H1 (cell line): ENCODE measurements around the gene SMIM35. TPM values are rescaled to one million over a fixed set of nuclear protein-coding genes. Genes with fewer than 3 reads are reported as not detected.

ENCODE experiments used
- CTCF ChIA-PET: fragments of 300-600 bp; sonication (Branson Sonifier 250); formaldehyde crosslinking; loops from one replicate; lab custom pipeline; 2021; ENCODE audit not compliant: partially characterized antibody; lab: Charles Lee
- POLR2A ChIA-PET: fragments of 300-600 bp; sonication (Branson Sonifier 250); formaldehyde crosslinking; loops from one replicate; lab custom pipeline; 2021; ENCODE audit warnings: inconsistent platforms; ENCODE audit not compliant: partially characterized antibody; lab: Charles Lee
- DNase-seq, 2 experiments: peaks; one replicate each; pipeline versions ENCODE4 v3.0.0 to v3.0.0-alpha.2; 2010 to 2022; ENCODE audit warnings: low spot score in 2 of 2, low read depth in 1 of 2, mixed read lengths in 1 of 2
- FAIRE-seq: peaks from 2 replicates; lab custom pipeline; 2011; peaks lifted over from hg19 to GRCh38; lab: Jason Lieb, UNC
- H2AFZ ChIP-seq: 2 replicates; pipeline ENCODE4 v1.8.1; 2012; ENCODE audit warnings: low read length, inconsistent platforms
- H2AK5ac ChIP-seq: 2 replicates; pipeline ENCODE4 v1.6.1; 2013; ENCODE audit warnings: low read depth, low read length
- H2BK120ac ChIP-seq: replicated peaks from 2 replicates; pipeline ENCODE3; 2013; ENCODE audit warnings: low read depth, low read length, inconsistent platforms
- H2BK12ac ChIP-seq: 2 replicates; pipeline ENCODE4 v1.6.1; 2013; ENCODE audit warnings: low read depth, low read length
- H2BK15ac ChIP-seq: 2 replicates; pipeline ENCODE4 v1.6.1; 2013; ENCODE audit warnings: low read length
- H2BK20ac ChIP-seq: 2 replicates; pipeline ENCODE4 v1.6.1; 2013; ENCODE audit warnings: low read length
- H2BK5ac ChIP-seq: 2 replicates; pipeline ENCODE4 v1.6.1; 2013; ENCODE audit warnings: low read depth, low read length
- H3K14ac ChIP-seq: 2 replicates; pipeline ENCODE4 v1.6.1; 2013; ENCODE audit warnings: inconsistent platforms; ENCODE audit not compliant: insufficient read length
- H3K18ac ChIP-seq: 2 replicates; pipeline ENCODE4 v1.6.1; 2013; ENCODE audit warnings: low read length; ENCODE audit errors: extremely low read depth
- H3K23ac ChIP-seq: 2 replicates; pipeline ENCODE4 v1.6.1; 2013; ENCODE audit warnings: inconsistent platforms; ENCODE audit not compliant: insufficient read length
- H3K23me2 ChIP-seq: 2 replicates; pipeline ENCODE4 v1.6.1; 2013; ENCODE audit warnings: low read depth, low read length
- H3K27ac ChIP-seq: 2 replicates; pipeline ENCODE4 v1.6.1; 2011; ENCODE audit warnings: low read depth, low read length, inconsistent platforms
- H3K27me3 ChIP-seq, 4 experiments: replicated peaks in 1 of 4; 1 replicate in 1 of 4; 2 replicates in 3 of 4; pipeline versions ENCODE4 v1.6.1 to v1.8.1; 2011 to 2013; ENCODE audit warnings: low read length in 3 of 4, mild to moderate bottlenecking in 3 of 4, inconsistent platforms in 2 of 4, mixed read lengths in 2 of 4, moderate library complexity in 1 of 4; ENCODE audit not compliant: control insufficient read depth in 3 of 4, insufficient read depth in 3 of 4; ENCODE audit errors: extremely low read depth in 1 of 4
- H3K36me3 ChIP-seq, 4 experiments: 2 replicates each; pipeline versions ENCODE4 v1.6.1 to v1.8.1; 2011 to 2013; ENCODE audit warnings: mild to moderate bottlenecking in 4 of 4, low read length in 3 of 4, moderate library complexity in 2 of 4, control low read depth in 1 of 4, inconsistent platforms in 1 of 4; ENCODE audit not compliant: insufficient read depth in 4 of 4, control insufficient read depth in 2 of 4
- H3K4ac ChIP-seq: replicated peaks from 2 replicates; pipeline ENCODE3; 2013; ENCODE audit warnings: low read length, low read depth, mixed read lengths, inconsistent platforms; ENCODE audit not compliant: insufficient read length
- H3K4me1 ChIP-seq, 4 experiments: replicated peaks in 1 of 4; 1 replicate in 1 of 4; 2 replicates in 3 of 4; pipeline versions ENCODE4 v1.6.1 to v1.8.1; 2011 to 2013; ENCODE audit warnings: low read length in 3 of 4, inconsistent platforms in 2 of 4, mixed read lengths in 1 of 4; ENCODE audit not compliant: insufficient read depth in 4 of 4, control insufficient read depth in 3 of 4
- H3K4me2 ChIP-seq, 2 experiments: 2 replicates each; pipeline versions ENCODE4 v1.6.1 to v1.8.1; 2011 to 2013; ENCODE audit warnings: low read depth in 2 of 2, low read length in 2 of 2, control low read depth in 1 of 2, inconsistent platforms in 1 of 2, mild to moderate bottlenecking in 1 of 2; ENCODE audit not compliant: insufficient read depth in 1 of 2
- H3K4me3 ChIP-seq, 4 experiments: fragments of 200-600, 300-600 bp in 1 of 4; sonication (generic), shearing (Covaris generic), sonication (Bioruptor Twin) in 1 of 4; 2 replicates each; pipeline versions ENCODE4 v1.5.1 to v1.8.1; 2011 to 2016; ENCODE audit warnings: low read length in 4 of 4, low read depth in 3 of 4, control low read depth in 2 of 4, inconsistent platforms in 2 of 4, mild to moderate bottlenecking in 2 of 4, mixed read lengths in 1 of 4, moderate library complexity in 1 of 4; ENCODE audit not compliant: insufficient read depth in 2 of 4; ENCODE audit errors: extremely low read depth in 1 of 4
- H3K56ac ChIP-seq: replicated peaks from 2 replicates; pipeline ENCODE3; 2013; ENCODE audit warnings: low read depth, mild to moderate bottlenecking, mixed read lengths, low read length, inconsistent platforms; ENCODE audit not compliant: insufficient read length
- H3K79me1 ChIP-seq: 2 replicates; pipeline ENCODE4 v1.6.1; 2013; ENCODE audit warnings: low read depth, low read length, control low read depth
- H3K79me2 ChIP-seq, 2 experiments: 2 replicates each; pipeline versions ENCODE4 v1.6.1 to v1.8.1; 2012 to 2013; ENCODE audit warnings: low read length in 2 of 2, mild to moderate bottlenecking in 2 of 2, inconsistent platforms in 1 of 2; ENCODE audit not compliant: insufficient read depth in 2 of 2, control insufficient read depth in 1 of 2
- H3K9ac ChIP-seq, 4 experiments: replicated peaks in 1 of 4; 1 replicate in 1 of 4; 2 replicates in 3 of 4; pipeline versions ENCODE4 v1.6.1 to v1.8.1; 2011 to 2013; ENCODE audit warnings: low read depth in 3 of 4, low read length in 3 of 4, control low read depth in 2 of 4, mild to moderate bottlenecking in 2 of 4, moderate library complexity in 2 of 4, inconsistent platforms in 1 of 4; ENCODE audit errors: extremely low read depth in 1 of 4
- H3K9me3 ChIP-seq, 2 experiments: 2 replicates each; pipeline versions ENCODE4 v1.6.1 to v1.8.1; 2012 to 2013; ENCODE audit warnings: mild to moderate bottlenecking in 2 of 2, moderate library complexity in 2 of 2, control low read depth in 1 of 2, inconsistent platforms in 1 of 2, low read depth in 1 of 2, low read length in 1 of 2, mixed read lengths in 1 of 2; ENCODE audit not compliant: insufficient read depth in 2 of 2
- H4K20me1 ChIP-seq, 2 experiments: replicated peaks in 1 of 2; 2 replicates each; pipeline versions ENCODE3 to v1.8.1; 2011 to 2013; ENCODE audit warnings: inconsistent platforms in 2 of 2, low read length in 2 of 2, mild to moderate bottlenecking in 1 of 2; ENCODE audit not compliant: insufficient read depth in 2 of 2, control insufficient read depth in 1 of 2
- H4K5ac ChIP-seq: 2 replicates; pipeline ENCODE4 v1.6.1; 2013; ENCODE audit warnings: low read length, low read depth, mixed read lengths, inconsistent platforms; ENCODE audit not compliant: insufficient read length
- H4K8ac ChIP-seq: 2 replicates; pipeline ENCODE4 v1.8.0; 2013; ENCODE audit warnings: mild to moderate bottlenecking, moderate library complexity, low read length, inconsistent platforms; ENCODE audit not compliant: insufficient read depth; ENCODE audit errors: extremely low read depth
- H4K91ac ChIP-seq: replicated peaks from 2 replicates; pipeline ENCODE3; 2013; ENCODE audit warnings: low read length, mixed read lengths, inconsistent platforms; ENCODE audit not compliant: insufficient read length
- CTBP2 ChIP-seq: IDR thresholded peaks from 2 replicates; pipeline ENCODE4 v1.7.0; 2011; ENCODE audit warnings: borderline replicate concordance, mild to moderate bottlenecking, moderate library complexity, mixed read lengths, low read length; ENCODE audit not compliant: insufficient read depth, insufficient read length
- EGR1 ChIP-seq: IDR thresholded peaks from 2 replicates; pipeline ENCODE4 v1.6.1; 2011; ENCODE audit warnings: low read depth, low read length, borderline replicate concordance
- RNF2 ChIP-seq: fragments of 200-900, 300-1000 bp; sonication (generic); IDR thresholded peaks from 2 replicates; pipeline ENCODE4 v1.7.1; 2016; ENCODE audit warnings: borderline replicate concordance, low read depth, mild to moderate bottlenecking, antibody characterized with exemption, low read length; ENCODE audit not compliant: poor library complexity, severe bottlenecking; ENCODE audit errors: missing control alignments
- SIX5 ChIP-seq: IDR thresholded peaks from 2 replicates; pipeline ENCODE4 v1.6.1; 2011; ENCODE audit warnings: mild to moderate bottlenecking, low read depth, low read length
- SP1 ChIP-seq: IDR thresholded peaks from 2 replicates; pipeline ENCODE4 v1.6.1; 2011; ENCODE audit warnings: low read depth, low read length
- SUZ12 ChIP-seq: fragments of 200-600 bp; sonication (generic); IDR thresholded peaks from 2 replicates; pipeline ENCODE4 v1.6.1; 2012; ENCODE audit warnings: mild to moderate bottlenecking, inconsistent platforms, low read length, moderate library complexity, mixed read lengths
- TCF12 ChIP-seq: IDR thresholded peaks from 2 replicates; pipeline ENCODE4 v1.6.1; 2011; ENCODE audit warnings: low read depth, mild to moderate bottlenecking, low read length
- ZNF274 ChIP-seq: IDR thresholded peaks from 2 replicates; pipeline ENCODE4 v1.7.0; 2012; ENCODE audit warnings: low read length, borderline replicate concordance; ENCODE audit errors: extremely low read depth
- WGBS, 2 experiments: shearing (Covaris generic) in 1 of 2; methylation state at CpG; one replicate each; pipeline versions ENCODE4 v1.1.6 to v1.1.7; 2013 to 2015; ENCODE audit warnings: low lambda C conversion rate in 2 of 2, mixed read lengths in 2 of 2, inconsistent platforms in 1 of 2, low coverage in 1 of 2, missing lambda C conversion rate in 1 of 2; ENCODE audit not compliant: insufficient replicate concordance in 2 of 2, insufficient coverage in 1 of 2, insufficient read length in 1 of 2; ENCODE audit errors: extremely low coverage in 1 of 2, missing lambda C conversion rate in 1 of 2; 5-methylcytosine and 5-hydroxymethylcytosine counted together
- polyA plus RNA-seq, 7 experiments: library from polyadenylated mRNA; depleted of rRNA in 3 of 7; stranded (reverse) in 5 of 7; unstranded in 2 of 7; fragments of >200 nt in 5 of 7; fragments of 200-250 nt in 2 of 7; gene quantifications; 1 replicate in 5 of 7; 2 replicates in 1 of 7; 4 replicates in 1 of 7; pipeline versions ENCODE4 v1.2.1 to v1.2.3, GENCODE V29; 2011 to 2013; ENCODE audit warnings: missing spikeins in 2 of 7, mixed read lengths in 2 of 7
- total RNA-seq: library from RNA; stranded (reverse); fragmentation: NEBNext Ultra II Directional; extraction: Animal tissue kit (Norgen Biotek cat#: 25700); gene quantifications from 2 replicates; pipeline ENCODE4 v1.2.1, GENCODE V29; 2021

Gene SMIM35
- total and polyA plus RNA-seq, 2 of the 8 experiments (the other 6 are each of a cell fraction or from before 2014, with no cell fraction given), result not detected

- H2BK12ac ChIP-seq, result no peak overlapping the region
- H3K18ac ChIP-seq, result no peak overlapping the region
- 88% methylated on average over 8 of the region's 11 CpGs; no CpG with 5 or more reads in 1 of the 2 experiments for WGBS, 2 experiments
- H3K56ac ChIP-seq, result no peak overlapping the region
- H3K4me3 ChIP-seq, result no peak overlapping the region
- H4K91ac ChIP-seq, result no peak overlapping the region
- no peak overlapping the region for H3K4me2 ChIP-seq
- H4K8ac ChIP-seq, result no peak overlapping the region
- H3K27me3 ChIP-seq, result no peaks in the 10 kb centered on the region
- H2BK5ac ChIP-seq, result no peak overlapping the region
- H3K79me1 ChIP-seq, result no peaks in the 10 kb centered on the region
- POLR2A ChIA-PET, result interaction anchor here (0.7 kb wide), 1 partner anchor 124 kb away, joined by 3 read pairs; no protein-coding TSS in a partner anchor
- FAIRE-seq (no peak), DNase-seq (no peak)
- 0 out of 2 replicates have a peak, but pooled peaks cover 2% of the 10 kb centered on the region for H3K23me2 ChIP-seq
- H3K79me2 ChIP-seq, result no peaks in the 10 kb centered on the region
- no peaks in the 10 kb centered on the region for H3K36me3 ChIP-seq
- H3K9me3 ChIP-seq, result no peaks in the 10 kb centered on the region
- no peak overlapping the region for H2BK15ac ChIP-seq
- no peak overlapping the region for H3K27ac ChIP-seq
- no peak overlapping the region for H2BK20ac ChIP-seq
- H2BK120ac ChIP-seq, result no peak overlapping the region
- H3K14ac ChIP-seq, result no peak overlapping the region
- H4K5ac ChIP-seq, result no peak overlapping the region
- no peak overlapping the region for H3K23ac ChIP-seq
- H2AFZ ChIP-seq, result no peak overlapping the region
- H3K9ac ChIP-seq, result no peak overlapping the region
- TF ChIP-seq CTBP2 (no peak), EGR1 (no peak), ZNF274 (no peak), SP1 (no peak), SUZ12 (no peak), RNF2 (no peak), SIX5 (no peak), TCF12 (no peak)
- H3K4me1 ChIP-seq, result no peaks in the 10 kb centered on the region; a peak in 1 of 7 replicates
- H3K4ac ChIP-seq, result no peak overlapping the region
- CTCF ChIA-PET, result interaction anchor here (0.9 to 2.9 kb wide), 7 partner anchors 11 to 240 kb away, joined by 3 to 13 read pairs (median 5); no protein-coding TSS in a partner anchor
- H4K20me1 ChIP-seq, result no peaks in the 10 kb centered on the region
- H2AK5ac ChIP-seq, result no peak overlapping the region
Observed at GRCh38 chr11:118048472-118049370, 38.0 kb downstream of the SMIM35 start.
